Psoas muscle (tissue), 8 donors: ENCODE data around the gene C1orf21. TPM values are rescaled to one million over a fixed set of nuclear protein-coding genes. Genes with fewer than 3 reads are reported as not detected.
A peak's percentile ranks its signal among the peaks of the same experiment; 100 is the strongest.

Experiments used
- ATAC-seq, 4 donors: fragments of 200-7000 bp; cut with Tn5 transposase; one replicate each; pipeline ENCODE4 v1.9.1; 2020; ENCODE audit warnings: moderate library complexity in 3 of 4, mild to moderate bottlenecking in 2 of 4
- DNase-seq, 2 donors: peaks; one replicate each; pipeline ENCODE4 v3.0.0-alpha.2; 2020
- H3K27ac ChIP-seq: fragments of 200-600 bp; one replicate; pipeline ENCODE4 v1.8.0; 2022
- H3K27me3 ChIP-seq, 3 donors: fragments of 200-600 bp in 1 of 3; one replicate each; pipeline versions ENCODE4 v1.6.1 to v1.8.0; 2013 to 2022; ENCODE audit warnings: low read length in 2 of 3, mild to moderate bottlenecking in 2 of 3, moderate library complexity in 1 of 3; ENCODE audit not compliant: insufficient read depth in 3 of 3
- H3K36me3 ChIP-seq, 2 donors: fragments of 200-600 bp in 1 of 2; one replicate each; pipeline versions ENCODE4 v1.6.1 to v1.8.0; 2013 to 2022; ENCODE audit warnings: low read depth in 1 of 2, mild to moderate bottlenecking in 1 of 2, moderate library complexity in 1 of 2; ENCODE audit not compliant: insufficient read depth in 1 of 2
- H3K4me1 ChIP-seq: fragments of 200-600 bp; one replicate; pipeline ENCODE4 v1.8.0; 2022
- H3K4me3 ChIP-seq: fragments of 200-600 bp; one replicate; pipeline ENCODE4 v1.8.0; 2022; ENCODE audit warnings: mild to moderate bottlenecking
- H3K9me3 ChIP-seq: fragments of 200-600 bp; one replicate; pipeline ENCODE4 v1.8.0; 2022
- WGBS, 3 donors: extraction: QIAGEN DNeasy Blood & Tissue Kit; methylation state at CpG; one replicate each; pipeline versions ENCODE4 v1.1.6 to v1.1.7; 2013; 5-methylcytosine and 5-hydroxymethylcytosine counted together
- intact Hi-C, 2 donors: fragments of 100-400 bp; cut with DNase I; formaldehyde crosslinking; loops; one replicate each; pipeline versions ENCODE4 v1.11.0 to v1.14.2; 2022
- polyA plus RNA-seq, 3 donors: library from polyadenylated mRNA; stranded (reverse); fragments of 200-250 nt; gene quantifications; one replicate each; pipeline ENCODE4 v1.2.3, GENCODE V29; 2013
- total RNA-seq, 4 donors: library from RNA; stranded (reverse); fragmentation: NEBNext Ultra II Directional in 2 of 4; extraction: Animal tissue kit (Norgen Biotek cat#: 25700) in 2 of 4; gene quantifications; one replicate each; pipeline versions ENCODE4 v1.2.1 to v1.2.4, GENCODE V29; 2021 to 2023
- TF ChIP-seq, protein P1 (sequence below): fragments of 200-600 bp; IDR thresholded peaks from one replicate; pipeline ENCODE4 v1.8.0; 2022; ENCODE audit warnings: antibody characterized with exemption
- donor health status: healthy with polysubstance abuse.
- donor health status: DM: no; HTN: no; CAD: no; lungs with moderate emphysema.
- donor health status: Bipolar disorder and iron deficiency.
- donor health status: healthy.
- donor health status: DM: yes; HTN: yes; CAD: no.
- donor health status: DM: no; HTN: no; CAD: no.
- donor health status: DM: no; HTN: no; CAD: no.
- donor health status: DM: yes; HTN: yes; CAD: no.

The C1orf21 gene
- total and polyA plus RNA-seq, 7 donors, result 55.5 to 216 (median 171) TPM

GRCh38 chr1:184513421-184513820 is 126.6 kb downstream of the C1orf21 start:
- H3K4me3 ChIP-seq, result no peak overlapping the region

GRCh38 chr1:184513966-184514365 is 127.1 kb downstream of the C1orf21 start:
- WGBS, 3 donors, result 45 to 53% (median 50%) methylated on average over 4 of the region's 4 CpGs
- Histone ChIP-seq H3K27ac (peak overlapping the region; percentile 74), H3K27me3 (no peaks in the 10 kb centered on the region), H3K4me3 (no peak overlapping the region), H3K4me1 (peaks cover 61% of the 10 kb centered on the region), H3K9me3 (no peaks in the 10 kb centered on the region), H3K36me3 (peaks cover 3 to 35% of the 10 kb centered on the region in 2 donors)
- DNase-seq (peak; percentile 58 to 75), ATAC-seq (peak; percentile 89 to 90 (median 90))
- intact Hi-C loops, result no loop called here
- TF ChIP-seq, protein P1, sequence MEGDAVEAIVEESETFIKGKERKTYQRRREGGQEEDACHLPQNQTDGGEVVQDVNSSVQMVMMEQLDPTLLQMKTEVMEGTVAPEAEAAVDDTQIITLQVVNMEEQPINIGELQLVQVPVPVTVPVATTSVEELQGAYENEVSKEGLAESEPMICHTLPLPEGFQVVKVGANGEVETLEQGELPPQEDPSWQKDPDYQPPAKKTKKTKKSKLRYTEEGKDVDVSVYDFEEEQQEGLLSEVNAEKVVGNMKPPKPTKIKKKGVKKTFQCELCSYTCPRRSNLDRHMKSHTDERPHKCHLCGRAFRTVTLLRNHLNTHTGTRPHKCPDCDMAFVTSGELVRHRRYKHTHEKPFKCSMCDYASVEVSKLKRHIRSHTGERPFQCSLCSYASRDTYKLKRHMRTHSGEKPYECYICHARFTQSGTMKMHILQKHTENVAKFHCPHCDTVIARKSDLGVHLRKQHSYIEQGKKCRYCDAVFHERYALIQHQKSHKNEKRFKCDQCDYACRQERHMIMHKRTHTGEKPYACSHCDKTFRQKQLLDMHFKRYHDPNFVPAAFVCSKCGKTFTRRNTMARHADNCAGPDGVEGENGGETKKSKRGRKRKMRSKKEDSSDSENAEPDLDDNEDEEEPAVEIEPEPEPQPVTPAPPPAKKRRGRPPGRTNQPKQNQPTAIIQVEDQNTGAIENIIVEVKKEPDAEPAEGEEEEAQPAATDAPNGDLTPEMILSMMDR, result no peak

More at GRCh38 chr1:184513421-184513820, 126.6 kb downstream of the C1orf21 start:
- intact Hi-C loops, result no loop called here
- peak overlapping the region; percentile 74 for H3K27ac ChIP-seq
- peaks cover 3 to 35% of the 10 kb centered on the region in 2 donors for H3K36me3 ChIP-seq
- TF ChIP-seq, protein P1, result no peak
- DNase-seq (no peak), ATAC-seq (peak in 2 of 4 donors; percentile 16 to 22)
- 88 to 93% (median 90%) methylated on average over 3 of the region's 3 CpGs for WGBS, 3 donors
- no peaks in the 10 kb centered on the region for H3K27me3 ChIP-seq
- peaks cover 61% of the 10 kb centered on the region for H3K4me1 ChIP-seq
- H3K9me3 ChIP-seq, result no peaks in the 10 kb centered on the region

GRCh38 chr1:184514447-184514846 is 127.6 kb downstream of the C1orf21 start:
- no peak for DNase-seq
- TF ChIP-seq, protein P1, result no peak
- H3K4me3 ChIP-seq, result no peak overlapping the region
- H3K9me3 ChIP-seq, result no peaks in the 10 kb centered on the region
- H3K36me3 ChIP-seq, result peaks cover 3 to 32% of the 10 kb centered on the region in 2 donors
- intact Hi-C loops, result no loop called here
- ATAC-seq, result peak in 3 of 4 donors; percentile 38 to 50 (median 48)
- 79 to 86% (median 84%) methylated on average over 2 of the region's 2 CpGs for WGBS, 3 donors
- H3K4me1 ChIP-seq, result peaks cover 66% of the 10 kb centered on the region
- H3K27me3 ChIP-seq, result no peaks in the 10 kb centered on the region
- peak overlapping the region; percentile 74 for H3K27ac ChIP-seq

- intact Hi-C loops, result no loop called here
- Histone ChIP-seq H3K4me1 (peaks cover 68% of the 10 kb centered on the region), H3K27me3 (no peaks in the 10 kb centered on the region), H3K36me3 (peaks cover 0 to 8% of the 10 kb centered on the region in 2 donors), H3K9me3 (no peaks in the 10 kb centered on the region), H3K27ac (peak overlapping the region; percentile 66), H3K4me3 (no peak overlapping the region)
- TF ChIP-seq, protein P1, result no peak
- ATAC-seq (no peak), DNase-seq (no peak)
Measured at GRCh38 chr1:184517130-184517529, 130.3 kb downstream of the C1orf21 start.

DNA sequence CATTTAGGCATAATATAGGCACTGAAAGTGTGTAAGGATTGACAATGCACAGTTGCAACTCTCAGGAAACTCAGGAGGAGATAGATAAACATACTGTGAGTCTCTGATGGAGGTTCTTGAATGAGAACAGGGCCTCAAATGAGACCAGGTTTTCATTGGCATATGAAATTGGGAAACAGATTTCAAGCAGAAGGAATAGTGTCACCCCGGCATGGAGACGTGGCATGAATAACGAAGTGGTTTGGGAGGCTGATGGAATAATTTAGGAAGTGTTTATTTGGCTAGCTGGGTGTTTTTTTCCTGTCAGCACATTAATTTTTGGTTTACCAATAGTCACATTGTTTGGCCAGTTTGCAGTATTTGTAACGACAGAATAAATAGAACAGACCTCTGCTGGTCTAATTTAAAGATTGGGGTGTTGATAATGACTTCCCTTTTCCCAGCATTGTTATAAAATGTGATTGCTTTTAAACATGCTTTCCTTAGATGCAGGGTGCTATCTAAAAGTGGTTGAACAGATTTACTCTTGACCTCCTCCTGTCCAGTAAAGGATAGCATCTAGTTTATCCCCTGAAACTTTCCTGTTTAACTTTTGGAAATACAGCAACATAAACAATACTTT is 132.0 kb downstream of the C1orf21 start:
- Histone ChIP-seq H3K27me3 (no peaks in the 10 kb centered on the region), H3K36me3 (no peaks in the 10 kb centered on the region), H3K4me3 (no peak overlapping the region), H3K4me1 (peaks cover 72% of the 10 kb centered on the region), H3K9me3 (no peaks in the 10 kb centered on the region), H3K27ac (peak overlapping the region; percentile 66)
- TF ChIP-seq, protein P1, result no peak
- 29 to 50% (median 34%) methylated on average over 4 of the region's 4 CpGs for WGBS, 3 donors
- ATAC-seq, result no peak
- no peak for DNase-seq
- intact Hi-C loops, result no loop called here
